GM23338 (cell line): Measurements from ENCODE around the gene FAM234A. TPM values are rescaled to one million over a fixed set of nuclear protein-coding genes. Genes with fewer than 3 reads are reported as not detected.

Source experiments
- ATAC-seq: fragments of 200-7000 bp; cut with Tn5 transposase; 3 replicates; pipeline ENCODE4 v1.9.1; 2020
- DNase-seq: peaks from one replicate; pipeline ENCODE4 v3.0.0-alpha.2; 2015; ENCODE audit warnings: low spot score
- H2AFZ ChIP-seq: fragments of 200-600 bp; sonication (generic); 2 replicates; pipeline ENCODE4 v1.8.0; 2016; ENCODE audit warnings: antibody characterized with exemption, mild to moderate bottlenecking, moderate library complexity
- H3F3A ChIP-seq: fragments of 200-600 bp; sonication (generic); replicated peaks from 2 replicates; pipeline ENCODE4 v1.8.0; 2017; ENCODE audit warnings: antibody characterized with exemption, mixed run types, low read depth
- H3K27ac ChIP-seq: fragments of 200-600 bp; sonication (generic); 2 replicates; pipeline ENCODE4 v1.6.1; 2016; ENCODE audit warnings: low read depth
- H3K27me3 ChIP-seq: fragments of 200-600 bp; sonication (generic); 2 replicates; pipeline ENCODE4 v1.8.0; 2016; ENCODE audit warnings: mild to moderate bottlenecking, mixed run types, moderate library complexity; ENCODE audit not compliant: insufficient read depth
- H3K36me3 ChIP-seq: fragments of 200-600 bp; sonication (generic); 2 replicates; pipeline ENCODE4 v1.8.0; 2016; ENCODE audit warnings: mild to moderate bottlenecking; ENCODE audit not compliant: insufficient read depth
- H3K4me1 ChIP-seq: fragments of 200-600 bp; sonication (generic); 2 replicates; pipeline ENCODE4 v1.8.0; 2016; ENCODE audit warnings: mild to moderate bottlenecking, moderate library complexity; ENCODE audit not compliant: insufficient read depth
- H3K4me2 ChIP-seq: fragments of 200-600 bp; sonication (generic); 2 replicates; pipeline ENCODE4 v1.7.1; 2017; ENCODE audit warnings: mixed run types
- H3K4me3 ChIP-seq: fragments of 200-600 bp; sonication (generic); 2 replicates; pipeline ENCODE4 v1.6.1; 2016; ENCODE audit warnings: mixed run types
- H3K79me2 ChIP-seq: fragments of 200-600 bp; sonication (generic); replicated peaks from 2 replicates; pipeline ENCODE4 v1.8.0; 2017; ENCODE audit warnings: mild to moderate bottlenecking; ENCODE audit not compliant: insufficient read depth
- H3K9me2 ChIP-seq: fragments of 200-600 bp; sonication (generic); 2 replicates; pipeline ENCODE4 v1.8.0; 2017; ENCODE audit not compliant: insufficient read depth
- H4K20me1 ChIP-seq: fragments of 200-600 bp; sonication (generic); replicated peaks from 2 replicates; pipeline ENCODE4 v1.8.0; 2017; ENCODE audit warnings: mild to moderate bottlenecking; ENCODE audit not compliant: insufficient read depth
- H3K27ac Mint-ChIP-seq: 2 replicates; pipeline ENCODE4 v1.8.0; 2020; ENCODE audit warnings: inconsistent platforms, mild to moderate bottlenecking, moderate library complexity, mixed read lengths
- H3K27me3 Mint-ChIP-seq: 3 replicates; pipeline ENCODE4 v1.8.0; 2022; ENCODE audit warnings: low read depth, mild to moderate bottlenecking, moderate library complexity, mixed read lengths, inconsistent platforms; ENCODE audit not compliant: insufficient read depth, poor library complexity
- H3K36me3 Mint-ChIP-seq: 3 replicates; pipeline ENCODE4 v1.8.0; 2021; ENCODE audit warnings: low read depth, mild to moderate bottlenecking, inconsistent platforms, moderate library complexity, mixed read lengths
- H3K4me1 Mint-ChIP-seq: 3 replicates; pipeline ENCODE4 v1.8.0; 2020; ENCODE audit warnings: mild to moderate bottlenecking, inconsistent platforms, mixed read lengths
- H3K4me3 Mint-ChIP-seq: 3 replicates; pipeline ENCODE4 v1.8.0; 2021; ENCODE audit warnings: moderate library complexity, mild to moderate bottlenecking, inconsistent platforms, mixed read lengths
- H3K9me3 Mint-ChIP-seq: 3 replicates; pipeline ENCODE4 v1.8.0; 2020; ENCODE audit warnings: moderate library complexity, mild to moderate bottlenecking, inconsistent platforms, mixed read lengths
- CREB1 ChIP-seq: fragments of 250-450 bp; sonication (Bioruptor Pico); IDR thresholded peaks from 2 replicates; pipeline ENCODE4 v1.5.0; 2020; ENCODE audit warnings: low read depth, mild to moderate bottlenecking, moderate library complexity
- CTCF ChIP-seq, 2 experiments: fragments of 200-600 bp in 1 of 2; sonication (generic) in 1 of 2; conservative IDR thresholded peaks; 2 replicates each; pipeline versions ENCODE4 v1.5.1 to v1.6.1; 2016 to 2017; ENCODE audit warnings: antibody characterized with exemption in 2 of 2, low read depth in 2 of 2, mild to moderate bottlenecking in 2 of 2, moderate library complexity in 1 of 2
- ETS1 ChIP-seq: IDR thresholded peaks from 2 replicates; pipeline ENCODE4 v1.6.1; 2016; ENCODE audit warnings: antibody characterized with exemption
- EZH2 ChIP-seq: fragments of 200-600 bp; sonication (generic); IDR thresholded peaks from one replicate; pipeline ENCODE4 v1.8.0; 2017; ENCODE audit warnings: antibody characterized with exemption, mild to moderate bottlenecking, low read depth; ENCODE audit not compliant: unreplicated experiment
- EZH2phosphoT487 ChIP-seq: fragments of 200-600 bp; sonication (generic); IDR thresholded peaks from one replicate; pipeline ENCODE4 v1.8.1; 2018; ENCODE audit warnings: antibody characterized with exemption; ENCODE audit not compliant: unreplicated experiment
- NANOG ChIP-seq: IDR thresholded peaks from 2 replicates; pipeline ENCODE4 v1.6.1; 2016; ENCODE audit warnings: antibody characterized with exemption, borderline replicate concordance
- POLR2AphosphoS5 ChIP-seq: IDR thresholded peaks from 2 replicates; pipeline ENCODE4 v1.6.1; 2016; ENCODE audit warnings: antibody characterized with exemption, low read depth
- REST ChIP-seq: IDR thresholded peaks from one replicate; pipeline ENCODE4 v1.6.1; 2018; ENCODE audit warnings: antibody characterized with exemption; ENCODE audit not compliant: unreplicated experiment
- STAT1 ChIP-seq: IDR thresholded peaks from one replicate; pipeline ENCODE4 v1.6.1; 2016; ENCODE audit warnings: antibody characterized with exemption; ENCODE audit not compliant: unreplicated experiment
- ZNF114 ChIP-seq: fragments of 250-450 bp; sonication (Bioruptor Pico); IDR thresholded peaks from 2 replicates; pipeline ENCODE4 v1.5.0; 2020; ENCODE audit warnings: mild to moderate bottlenecking, moderate library complexity
- long read RNA-seq: library from polyadenylated mRNA; unstranded; transcript quantifications from one replicate; pipeline ENCODE4 v2.0.0, GENCODE V29; 2020; ENCODE audit not compliant: unreplicated experiment
- polyA plus RNA-seq: library from polyadenylated mRNA; unstranded; fragments of >200 nt; fragmentation: Nextera tagmentation; extraction: Ambion mirVana; gene quantifications from 2 replicates; pipeline ENCODE4 v1.2.1, GENCODE V29; 2016
- total RNA-seq: library from RNA; depleted of rRNA; stranded (reverse); fragments of >200 nt; shearing (Covaris generic); gene quantifications from 2 replicates; pipeline ENCODE4 v1.2.3, GENCODE V29; 2014; rRNA removed

Gene FAM234A
- total RNA-seq (57.2 and 128 TPM in 2 replicates), polyA plus RNA-seq (37.9 and 41.9 TPM in 2 replicates)
- long read RNA-seq, transcript FAM234A-203 (13 exons, 3,213 nt) = major isoform, 15 of 25 reads
- long read RNA-seq, partial matches to known transcripts = 3 of 25 reads
- long read RNA-seq, other reads (novel, unspliced or antisense) = 7 of 25 reads

- Histone ChIP-seq H3K79me2 (peaks cover 24% of the 10 kb centered on the region), H3K4me2 (peak within 1 kb of the TSS; percentile 89), H3K27ac (peak within 1 kb of the TSS; percentile 99), H3F3A (peaks cover 15% of the 10 kb centered on the region), H3K4me1 (no peaks in the 10 kb centered on the region), H3K4me3 (peak within 1 kb of the TSS; percentile 95), H3K36me3 (no peaks in the 10 kb centered on the region), H4K20me1 (no peaks in the 10 kb centered on the region; the same call in none of the 2 replicates), H3K27me3 (no peaks in the 10 kb centered on the region), H3K9me2 (0 out of 2 replicates have a peak, but pooled peaks cover 6% of the 10 kb centered on the region), H2AFZ (peak within 1 kb of the TSS; percentile 90)
- ATAC-seq (peak; percentile 71), DNase-seq (peak; percentile 98)
- TF ChIP-seq POLR2AphosphoS5 = peak; percentile 74
- TF ChIP-seq CTCF (conservative IDR thresholded peaks at IDR 0.05; ENCODE audit: low read depth in 2 of 2) = peak; percentile 31 to 55
- no peak for TF ChIP-seq STAT1
- no peak for TF ChIP-seq ETS1
- no peak for TF ChIP-seq ZNF114 (CRISPR knock-in tag)
- TF ChIP-seq CREB1 (CRISPR knock-in tag) = peak; percentile 91
- Mint-ChIP-seq H3K9me3 (no peaks in the 10 kb centered on the region; the same call in 2 of the 3 replicates), H3K27me3 (peaks cover 8% of the 10 kb centered on the region), H3K36me3 (peaks cover 9% of the 10 kb centered on the region), H3K4me3 (peak within 1 kb of the TSS; percentile 87), H3K4me1 (no peaks in the 10 kb centered on the region; the same call in 2 of the 3 replicates), H3K27ac (peak within 1 kb of the TSS; percentile 98)
Observed at GRCh38 chr16:234468-235305, at the start of gene FAM234A. Gene FAM234A (plus strand): TSS chr16:234821. CDS start chr16:254414, 19,593 bp downstream.

GRCh38 chr16:185213-185612 is 49.4 kb upstream of the FAM234A start:
- no peak for DNase-seq
- no peak overlapping the region for H3K4me2 ChIP-seq
- Mint-ChIP-seq H3K27ac (no peak overlapping the region), H3K36me3 (peaks cover 40% of the 10 kb centered on the region), H3K4me1 (no peaks in the 10 kb centered on the region; the same call in 1 of the 3 replicates), H3K4me3 (no peak overlapping the region; the same call in 2 of the 3 replicates), H3K9me3 (no peaks in the 10 kb centered on the region), H3K27me3 (peaks cover 15% of the 10 kb centered on the region)
- H3K79me2 ChIP-seq = no peaks in the 10 kb centered on the region
- H3K4me1 ChIP-seq = no peaks in the 10 kb centered on the region
- no peak for ATAC-seq
- peaks cover 11% of the 10 kb centered on the region for H3K27me3 ChIP-seq
- peak overlapping the region; percentile 66; the same call in 1 of the 2 replicates for H3K27ac ChIP-seq
- H4K20me1 ChIP-seq = no peaks in the 10 kb centered on the region; the same call in none of the 2 replicates
- no peak overlapping the region for H2AFZ ChIP-seq
- peaks cover 26% of the 10 kb centered on the region for H3K36me3 ChIP-seq
- no peaks in the 10 kb centered on the region for H3K9me2 ChIP-seq
- no peak overlapping the region for H3K4me3 ChIP-seq
- H3F3A ChIP-seq = peaks cover 38% of the 10 kb centered on the region; the same call in 1 of the 2 replicates
- TF ChIP-seq EZH2phosphoT487 = no peak
- no peak for TF ChIP-seq POLR2AphosphoS5
- no peak for TF ChIP-seq STAT1
- TF ChIP-seq REST = no peak
- no peak for TF ChIP-seq NANOG
- no peak for TF ChIP-seq ETS1
- no peak for TF ChIP-seq ZNF114 (CRISPR knock-in tag)
- TF ChIP-seq EZH2 = no peak
